Measurements from ENCODE around the gene BABAM2. TPM values are rescaled to one million over a fixed set of nuclear protein-coding genes. Genes with fewer than 3 reads are reported as not detected.
"Not testable (repeated sequence)": the region's sequence is repeated elsewhere in the genome, so short reads cannot be mapped to it uniquely, and the experiment has no call there.

BABAM2 gene
- polyA plus RNA-seq, 3 donors: 11.1 to 23.9 (median 20.6) TPM

DNA sequence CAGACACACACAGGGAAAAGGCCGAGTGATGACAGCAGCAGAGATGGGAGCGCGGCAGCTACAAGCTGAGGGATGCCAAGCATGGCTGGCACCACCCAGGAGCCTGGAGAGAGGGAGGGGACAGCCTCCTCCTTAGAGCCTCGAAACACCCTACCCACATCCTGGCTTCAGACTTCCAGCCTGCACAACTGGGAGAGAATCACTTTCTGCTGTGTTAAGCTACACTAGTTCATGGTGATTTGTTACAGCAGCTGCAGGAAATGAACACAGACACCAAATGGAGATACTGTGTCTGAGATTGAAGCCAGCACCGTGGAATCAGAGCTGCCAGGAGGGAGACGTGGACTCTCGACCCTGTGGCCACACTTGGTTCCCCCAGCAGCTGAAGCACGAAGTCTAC is 474.6 kb downstream of the BABAM2 start:
- H3K27ac ChIP-seq (ENCODE audit: low read depth, low read length): no peak overlapping the region
- 73 to 93% (median 78%) methylated on average over 8 of the region's 8 CpGs for WGBS, 3 donors

DNA sequence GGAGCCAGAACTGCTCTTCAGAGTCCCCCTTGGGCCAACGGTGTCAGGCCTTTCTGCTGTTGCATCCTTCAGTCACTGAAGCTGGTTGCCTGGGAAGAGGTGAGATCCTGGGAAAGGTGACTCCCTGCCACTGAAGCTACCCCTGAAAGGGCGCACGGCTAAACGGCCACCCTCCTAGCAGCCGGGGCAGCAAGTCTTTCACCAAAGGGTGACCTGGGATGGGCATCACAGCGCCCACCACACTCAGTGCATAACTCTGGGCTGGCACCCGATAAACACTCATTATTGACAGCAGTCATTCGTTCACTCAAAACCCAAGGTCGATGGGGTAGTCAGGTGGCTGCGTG is 475.6 kb downstream of the BABAM2 start:
- WGBS, 3 donors: 76 to 89% (median 79%) methylated on average over 10 of the region's 10 CpGs

DNA sequence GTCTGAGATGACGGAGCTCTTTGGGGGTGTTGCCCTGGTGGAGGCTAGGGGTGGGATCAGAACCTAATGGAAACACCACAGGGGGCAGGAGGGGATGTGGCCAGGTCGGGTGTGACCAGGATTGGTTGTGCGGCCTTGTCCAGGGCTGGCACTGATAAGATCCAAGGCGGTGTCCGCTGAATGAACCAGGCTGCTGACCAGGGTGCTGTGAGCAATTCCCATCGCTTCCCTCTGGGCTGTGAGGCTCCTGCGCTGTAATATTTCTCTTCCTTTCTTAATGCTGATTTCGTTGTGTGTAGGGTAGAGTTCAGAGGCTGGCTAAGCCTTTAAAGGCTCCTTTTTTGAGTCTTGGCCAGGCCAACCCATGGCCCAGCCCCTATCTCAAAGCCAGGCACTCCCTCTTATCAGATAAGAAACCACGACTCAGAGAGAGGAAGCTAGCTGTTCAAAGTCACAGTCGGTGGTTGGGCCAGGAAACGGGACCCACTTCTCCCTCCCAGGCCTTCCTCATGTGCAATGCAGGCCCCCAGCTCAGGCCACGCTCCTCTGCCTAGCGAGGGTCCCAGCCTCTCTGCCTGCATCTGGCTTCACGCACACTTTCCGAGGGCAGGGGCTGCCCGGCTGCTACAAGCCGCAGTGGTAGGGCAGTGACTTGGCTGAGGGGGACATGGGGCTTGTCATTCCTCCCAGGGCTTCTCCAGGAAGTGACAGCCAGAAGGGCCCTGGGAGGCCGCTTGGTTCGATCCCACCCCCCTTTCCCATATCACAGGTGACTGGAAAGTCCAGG is 476.2 kb downstream of the BABAM2 start:
- 26 to 54% (median 31%) methylated on average over 19 of the region's 19 CpGs for WGBS, 3 donors
- H3K27ac ChIP-seq (ENCODE audit: low read depth, low read length): no peak overlapping the region

More for the DNA sequence above, 475.6 kb downstream of the BABAM2 start:
- no peak overlapping the region for H3K27ac ChIP-seq (ENCODE audit: low read depth, low read length)

DNA sequence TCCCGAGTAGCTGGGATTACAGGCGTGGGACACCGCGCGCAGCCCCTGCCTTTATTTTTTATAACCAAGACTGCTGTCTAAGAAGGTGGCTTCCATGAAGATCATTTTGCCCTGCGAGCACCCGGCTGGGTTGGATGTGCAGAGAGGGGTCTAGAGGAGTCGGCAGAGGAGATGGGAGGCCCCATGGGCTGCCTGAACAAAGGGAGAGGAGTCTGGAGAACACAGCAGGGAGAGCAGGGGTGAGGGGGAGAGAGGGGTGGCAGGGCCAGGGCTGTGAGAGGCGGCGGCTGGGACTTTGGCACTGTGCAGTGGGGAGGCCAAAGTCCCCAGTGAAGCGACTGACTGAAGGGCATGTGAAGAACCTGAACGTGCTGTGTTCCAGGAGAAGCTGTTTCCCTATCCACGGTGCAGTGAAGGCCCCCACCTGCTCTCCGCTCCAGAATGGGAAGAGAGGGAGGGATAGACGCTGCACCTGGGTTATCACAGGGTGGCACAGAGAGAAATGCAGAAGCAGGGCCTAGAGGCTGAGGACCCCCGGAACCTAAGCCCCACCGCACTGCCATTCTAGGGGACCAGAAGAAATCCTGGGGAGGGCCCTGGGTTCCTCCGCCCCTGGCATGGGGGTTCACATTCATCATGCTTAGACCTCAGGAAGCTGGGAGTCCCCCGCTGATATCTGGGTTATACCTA is 477.3 kb downstream of the BABAM2 start:
- H3K27ac ChIP-seq (ENCODE audit: low read depth, low read length): no peak overlapping the region
- WGBS, 3 donors: 81 to 90% (median 84%) methylated on average over 17 to 19 of the region's 19 CpGs

DNA sequence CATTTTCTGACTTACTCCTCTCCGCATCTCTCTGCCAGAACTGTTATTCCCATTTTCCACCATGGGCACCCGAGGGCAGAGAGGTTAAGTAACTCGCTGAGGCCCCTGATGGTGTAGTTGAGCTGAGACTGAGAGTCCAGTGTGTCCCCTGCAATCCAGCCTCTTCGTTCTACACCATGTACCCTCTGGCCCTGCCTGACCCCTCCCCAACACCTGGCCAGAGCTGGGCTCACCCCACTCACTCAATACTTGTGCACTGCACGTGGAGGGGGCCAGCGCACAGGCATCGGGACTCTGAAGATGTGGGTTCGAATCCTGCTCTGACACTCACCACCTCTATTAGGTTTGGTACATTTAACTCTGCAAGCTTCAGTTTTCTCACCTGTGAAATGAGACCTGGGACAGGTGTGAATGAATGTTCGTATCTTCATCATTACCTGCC is 477.8 kb downstream of the BABAM2 start:
- no peak overlapping the region for H3K27ac ChIP-seq (ENCODE audit: low read depth, low read length)

DNA sequence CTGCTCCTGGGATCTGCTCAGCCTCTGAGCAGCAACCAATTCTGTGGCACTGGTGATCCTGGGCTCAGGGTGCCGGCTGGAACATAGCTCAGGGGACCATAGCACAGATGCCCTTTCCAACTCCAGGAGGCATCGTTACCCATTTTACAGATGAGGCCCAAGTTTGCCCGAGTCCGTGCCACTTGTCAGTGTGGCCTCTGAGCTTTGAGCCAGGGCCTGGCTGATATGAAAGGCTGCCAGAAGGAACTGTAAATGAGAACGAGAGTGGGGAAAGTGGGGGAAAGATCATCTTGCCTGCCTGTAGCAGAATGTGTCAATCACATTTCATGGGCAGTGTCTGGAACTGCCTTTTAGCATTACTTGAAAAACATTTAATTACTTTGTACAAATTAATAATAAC is 478.8 kb downstream of the BABAM2 start:
- WGBS, 3 donors: 58 to 71% (median 67%) methylated on average over 5 of the region's 5 CpGs
- no peak overlapping the region for H3K27ac ChIP-seq (ENCODE audit: low read depth, low read length)

More for the DNA sequence above, 477.8 kb downstream of the BABAM2 start:
- 88 to 95% (median 93%) methylated on average over 9 of the region's 9 CpGs for WGBS, 3 donors

DNA sequence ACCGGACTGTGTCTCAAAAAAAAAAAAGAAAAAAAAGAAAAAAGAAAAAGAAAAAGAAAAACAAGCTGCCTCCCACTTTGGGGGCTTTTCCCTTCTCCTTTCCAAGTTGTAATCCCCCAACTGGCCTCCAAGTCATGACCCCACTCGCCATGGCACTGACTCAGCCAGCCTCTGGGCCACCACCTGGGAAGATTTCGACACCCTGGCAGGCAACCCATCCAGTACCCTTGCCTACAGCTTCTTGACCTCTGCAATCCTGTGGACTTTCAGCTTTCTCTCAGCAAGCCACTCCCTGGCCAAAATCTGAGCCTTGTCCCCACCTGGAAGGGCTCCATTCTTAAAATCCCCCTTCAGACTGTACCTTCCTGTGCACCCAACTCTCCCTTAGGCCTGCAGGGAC is 479.8 kb downstream of the BABAM2 start:
- WGBS, 3 donors: 68 to 97% (median 83%) methylated on average over 3 of the region's 3 CpGs

DNA sequence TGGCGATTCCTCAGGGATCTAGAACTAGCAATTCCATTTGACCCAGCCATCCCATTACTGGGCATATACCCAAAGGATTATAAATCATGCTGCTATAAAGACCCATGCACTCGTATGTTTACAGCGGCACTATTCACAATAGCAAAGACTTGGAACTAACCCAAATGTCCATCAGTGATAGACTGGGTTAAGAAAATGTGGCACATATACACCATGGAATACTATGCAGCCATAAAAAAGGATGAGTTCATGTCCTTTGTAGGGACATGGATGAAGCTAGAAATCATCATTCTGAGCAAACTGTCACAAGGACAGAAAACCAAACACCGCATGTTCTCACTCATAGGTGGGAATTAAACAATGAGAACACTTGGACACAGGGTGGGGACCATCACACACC is 481.2 kb downstream of the BABAM2 start:
- WGBS, 3 donors: 75 to 85% (median 81%) methylated on average over 4 of the region's 4 CpGs
- not testable (repeated sequence) for H3K27ac ChIP-seq (ENCODE audit: low read depth, low read length)

More for the DNA sequence above, 479.8 kb downstream of the BABAM2 start:
- H3K27ac ChIP-seq (ENCODE audit: low read depth, low read length): no peak overlapping the region

DNA sequence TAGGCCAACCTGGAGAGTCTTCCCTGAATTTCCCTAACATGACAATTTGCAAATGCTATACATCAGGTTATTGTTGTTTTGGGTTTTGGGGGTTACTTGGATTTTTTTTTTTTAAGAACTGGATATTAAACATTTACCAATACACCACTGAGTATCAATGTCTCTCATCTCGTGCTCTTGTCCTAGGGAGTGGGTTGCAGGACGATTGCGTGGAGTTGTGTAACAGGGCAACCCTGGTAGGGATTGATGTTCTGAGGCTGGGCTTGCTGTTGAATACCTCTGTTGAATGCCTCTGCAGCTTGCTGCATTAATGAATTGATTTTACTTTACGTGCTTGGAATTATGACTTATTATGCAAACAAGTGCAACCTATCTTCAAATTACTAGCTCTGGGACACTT is 483.3 kb downstream of the BABAM2 start:
- WGBS, 3 donors: 66 to 74% (median 70%) methylated on average over 4 of the region's 4 CpGs
- H3K27ac ChIP-seq (ENCODE audit: low read depth, low read length): no peak overlapping the region

DNA sequence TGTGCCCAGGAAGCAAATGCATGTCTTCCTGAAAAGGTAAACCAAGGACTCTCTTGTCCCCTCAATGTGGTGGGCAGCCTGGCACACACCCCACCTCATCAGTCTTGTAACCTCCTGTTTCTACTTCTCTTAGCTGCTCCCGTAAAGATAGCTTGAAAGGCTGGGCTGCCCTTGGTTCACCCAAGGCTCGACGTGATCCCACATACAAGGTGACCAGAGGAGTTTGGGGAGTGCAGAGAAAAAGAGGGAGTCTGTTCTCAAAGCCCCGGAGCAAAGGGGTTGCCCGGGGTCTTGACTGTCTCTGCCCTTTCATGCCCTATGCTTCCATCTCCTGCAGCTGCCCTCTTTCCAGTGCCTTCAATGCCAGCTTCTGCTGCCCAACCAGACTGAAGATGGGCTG is 483.8 kb downstream of the BABAM2 start:
- no peak overlapping the region for H3K27ac ChIP-seq (ENCODE audit: low read depth, low read length)
- WGBS, 3 donors: 78 to 89% (median 87%) methylated on average over 5 of the region's 5 CpGs

DNA sequence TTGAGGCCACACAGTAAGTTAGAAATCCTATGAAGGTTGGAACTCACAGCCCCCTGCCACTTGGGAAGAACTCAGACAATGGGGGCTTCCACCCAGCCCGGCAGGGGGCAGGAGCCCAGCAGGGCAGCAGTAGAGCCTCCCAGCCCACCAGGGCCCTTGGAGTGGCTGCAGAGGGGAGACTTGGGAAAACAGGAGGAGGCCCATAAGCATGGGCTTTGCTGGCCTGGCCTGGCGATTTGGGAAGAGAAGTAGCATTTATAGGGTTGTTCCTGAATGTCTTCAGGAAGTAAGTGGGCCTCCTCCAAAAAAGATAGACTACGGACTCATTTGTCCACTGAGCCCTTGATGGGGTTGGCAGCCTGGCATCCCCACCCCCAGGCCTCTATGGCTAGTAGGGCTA is 484.7 kb downstream of the BABAM2 start:
- no peak overlapping the region for H3K27ac ChIP-seq (ENCODE audit: low read depth, low read length)
- 85 to 91% (median 89%) methylated on average over 3 of the region's 3 CpGs for WGBS, 3 donors

DNA sequence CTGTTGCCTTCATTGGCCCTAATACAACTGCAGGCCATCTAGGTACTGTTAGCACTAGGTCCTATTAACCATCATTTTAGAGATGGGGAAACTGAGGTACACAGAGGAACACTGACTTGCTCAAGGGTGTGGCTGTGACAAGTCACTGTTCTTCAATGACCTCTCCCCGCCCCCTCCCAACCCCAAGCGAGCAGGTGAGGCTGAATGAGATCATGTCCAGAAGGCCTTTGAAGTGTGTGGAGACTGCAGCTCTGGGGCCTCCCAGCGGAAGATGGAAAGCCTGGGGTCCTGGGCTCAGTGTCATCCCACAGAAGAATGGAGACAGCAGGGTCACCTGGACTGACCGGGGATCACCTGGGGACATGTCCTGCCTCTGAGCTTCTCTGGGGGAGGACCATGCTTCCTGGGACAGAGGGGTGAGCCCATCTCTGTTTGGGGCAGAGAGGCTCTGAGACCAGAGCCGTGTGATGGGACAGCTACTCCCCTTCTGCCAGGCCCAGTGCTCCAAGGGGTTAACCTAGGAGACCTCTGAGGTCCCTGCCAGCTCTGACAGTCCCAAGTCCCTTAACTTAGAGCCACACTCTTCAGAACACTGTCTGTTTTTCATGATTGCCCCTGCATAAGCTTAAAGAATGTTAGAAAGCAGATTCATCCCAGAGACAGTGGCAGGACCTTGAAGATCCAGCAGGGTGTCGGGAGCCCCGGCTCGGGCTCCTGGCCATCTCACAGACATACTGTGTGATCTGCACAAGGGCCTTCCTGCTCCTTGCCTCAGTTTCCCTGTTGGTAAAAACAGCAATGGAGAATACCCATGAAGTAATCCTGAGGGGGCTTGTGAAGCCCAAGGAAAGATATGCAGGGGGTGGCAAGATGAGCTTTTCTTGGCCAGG is 485.5 kb downstream of the BABAM2 start:
- 91 to 96% (median 94%) methylated on average over 8 of the region's 8 CpGs for WGBS, 3 donors
- no peak overlapping the region for H3K27ac ChIP-seq (ENCODE audit: low read depth, low read length)

DNA sequence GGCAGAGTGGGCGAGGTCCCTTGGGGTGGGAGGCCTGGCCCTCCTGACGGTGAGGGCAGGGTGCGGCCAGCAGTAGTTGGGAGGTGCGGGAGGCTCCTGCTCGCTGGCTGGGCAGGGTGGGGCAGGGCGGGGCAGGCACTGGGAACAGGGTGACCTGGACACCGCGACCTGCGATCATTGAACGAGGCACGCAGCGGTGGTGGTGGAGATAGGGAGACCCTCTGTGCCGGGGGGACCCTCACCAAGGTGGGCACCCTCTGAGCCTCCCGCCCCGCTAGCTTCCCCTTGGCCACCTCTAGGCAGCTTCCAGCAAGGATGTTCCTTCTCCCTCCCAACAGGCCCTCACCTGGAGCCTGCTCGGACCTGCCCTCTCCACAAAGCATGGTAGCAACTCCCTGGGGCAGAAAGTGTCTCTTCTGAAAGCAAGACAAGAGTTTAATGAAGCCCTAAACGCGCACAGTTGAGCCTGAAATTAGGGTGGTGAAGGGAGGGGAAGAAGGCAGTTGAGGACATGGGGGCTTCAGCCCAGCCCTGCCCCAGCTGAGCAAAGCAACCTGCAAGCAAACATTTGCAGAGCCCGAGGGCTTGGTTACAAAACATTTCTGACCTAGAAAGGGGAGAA is 486.8 kb downstream of the BABAM2 start:
- no peak overlapping the region for H3K27ac ChIP-seq (ENCODE audit: low read depth, low read length)
- 82 to 92% (median 86%) methylated on average over 19 of the region's 19 CpGs for WGBS, 3 donors

DNA sequence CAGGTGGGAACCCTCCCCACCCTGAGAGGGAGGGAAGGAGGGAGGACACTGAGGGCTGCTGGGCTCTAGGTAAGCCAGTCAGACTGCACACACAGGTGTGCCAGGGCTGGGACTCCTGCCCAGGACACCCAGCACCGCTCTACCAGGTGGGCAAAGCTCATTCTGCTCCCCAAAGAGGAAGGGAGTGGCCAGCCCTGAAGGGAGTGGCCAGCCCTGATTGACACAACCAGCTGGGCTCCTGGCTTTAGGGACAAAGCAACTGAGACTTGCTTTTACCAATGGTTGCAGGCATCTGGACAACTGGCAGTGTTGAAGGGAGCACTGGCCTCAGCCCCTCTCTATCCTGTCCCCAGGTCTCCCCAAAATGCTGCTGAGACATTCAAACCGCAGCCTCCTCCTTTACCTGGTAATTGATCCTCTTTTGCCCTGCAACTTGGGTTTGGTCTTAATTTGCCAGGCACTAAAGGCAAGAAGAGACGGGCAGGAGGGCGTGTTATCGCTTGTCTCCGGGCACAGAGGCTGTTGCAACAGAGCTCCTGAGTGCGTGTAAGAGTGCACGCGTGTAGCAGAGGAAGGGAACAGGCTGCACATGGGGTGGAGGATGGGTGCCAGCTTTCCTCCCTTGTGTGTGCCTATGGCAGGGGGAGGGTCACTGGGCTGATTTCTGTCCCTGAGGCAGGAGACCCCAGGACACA is 487.6 kb downstream of the BABAM2 start:
- 57 to 73% (median 64%) methylated on average over 9 of the region's 9 CpGs for WGBS, 3 donors
- H3K27ac ChIP-seq (ENCODE audit: low read depth, low read length): no peak overlapping the region

DNA sequence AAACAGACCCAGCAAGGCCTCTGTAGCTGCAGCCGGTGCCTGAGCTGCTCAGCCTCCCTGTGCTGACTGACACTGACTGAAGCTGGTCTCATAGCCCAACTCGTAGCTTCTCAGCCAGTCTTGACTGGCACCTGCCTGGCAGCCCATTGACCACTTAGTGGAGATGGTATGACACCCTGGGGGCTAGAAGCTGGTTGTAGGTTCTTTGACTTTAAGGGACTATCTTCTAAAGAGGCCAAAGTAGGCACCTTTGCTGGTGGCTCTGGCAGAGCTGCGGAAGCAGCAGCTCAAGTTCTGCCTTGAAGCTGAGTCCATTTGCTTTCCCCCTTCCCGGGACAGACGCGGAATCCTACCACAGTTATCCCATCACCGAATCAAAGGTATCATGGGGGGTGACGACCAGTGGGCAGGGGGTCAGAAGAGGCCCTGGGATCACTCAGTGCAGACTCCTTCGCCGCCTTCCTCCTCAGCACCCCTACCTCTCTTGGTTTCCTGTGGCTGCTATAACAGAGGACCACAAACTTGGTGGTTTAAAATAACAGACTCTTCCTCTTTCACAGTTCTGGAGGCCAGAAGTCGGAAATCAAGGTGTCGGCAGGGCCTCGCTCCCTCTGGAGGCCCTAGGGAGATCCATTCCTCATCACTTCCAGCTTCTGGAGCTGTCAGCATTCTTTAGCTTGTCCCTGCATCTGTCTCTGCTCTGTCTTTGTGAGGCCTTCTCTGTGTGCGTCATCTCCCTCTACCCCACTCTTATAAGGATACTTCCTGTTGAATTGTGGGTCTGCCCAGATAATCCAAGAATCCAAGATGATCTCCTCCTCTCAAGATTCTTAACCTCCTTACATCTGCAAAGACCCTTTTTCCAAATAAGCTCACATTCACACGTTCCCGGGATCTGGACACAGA is 488.4 kb downstream of the BABAM2 start:
- no peak overlapping the region for H3K27ac ChIP-seq (ENCODE audit: low read depth, low read length)
- WGBS, 3 donors: 63 to 84% (median 65%) methylated on average over 16 of the region's 16 CpGs

DNA sequence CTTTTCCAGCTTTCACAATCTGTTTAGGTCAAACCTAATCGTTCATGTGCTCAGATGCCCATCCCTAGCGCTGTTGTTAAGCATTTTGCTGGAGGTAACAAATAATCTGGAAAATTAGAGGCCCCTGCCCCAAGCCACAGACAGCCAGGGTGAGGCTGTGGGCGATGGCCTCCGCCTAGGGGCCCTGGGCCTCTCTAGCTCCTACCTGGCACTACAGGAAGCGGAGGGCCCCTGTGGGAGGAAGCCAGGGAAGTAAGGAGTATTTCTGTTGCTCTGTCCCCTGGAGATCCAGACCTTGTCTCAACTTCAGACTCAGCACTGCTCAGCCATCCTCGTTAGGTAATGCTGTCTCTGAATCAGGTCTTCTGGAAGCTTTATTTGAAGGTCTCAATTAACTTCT is 489.7 kb downstream of the BABAM2 start:
- H3K27ac ChIP-seq (ENCODE audit: low read depth, low read length): no peak overlapping the region
- WGBS, 3 donors: 72 to 83% (median 77%) methylated on average over 6 of the region's 6 CpGs

Data from adipose tissue (tissue), 3 donors.